Measurements from ENCODE around the gene MRTO4.
A peak's percentile ranks its signal among the peaks of the same experiment; 100 is the strongest.

Gene MRTO4

GRCh38 chr1:19220080-19220846 is 31.3 kb upstream of the MRTO4 start:
- POLR2A ChIA-PET, result interaction anchor here (1.8 kb wide), 1 partner anchor 10 kb away, joined by 8 read pairs; the partner anchor contains the start of gene UBR4
- H3K9me3 ChIP-seq (ENCODE audit: control insufficient read depth, insufficient read depth, low read depth, low read length), result no peaks in the 10 kb centered on the region
- H3K4me1 ChIP-seq (ENCODE audit: control insufficient read depth, insufficient read depth, low read length), result no peaks in the 10 kb centered on the region
- no peak overlapping the region for H3K4me3 ChIP-seq (ENCODE audit: low read depth, low read length)
- CTCF ChIA-PET, result interaction anchor here (0.6 to 1.0 kb wide), 3 partner anchors 8 to 312 kb away, joined by 4 read pairs; no protein-coding TSS in a partner anchor
- no peak for TF ChIP-seq ZNF433 (tag by site-specific recombination; IDR thresholded peaks at IDR 0.05; ENCODE audit: low read depth)
- 0 out of 2 replicates have a peak, but pooled peaks have one; percentile 22 for TF ChIP-seq MZF1 (tag by site-specific recombination; IDR thresholded peaks at IDR 0.05; ENCODE audit: borderline replicate concordance)
- no peak overlapping the region for H3K27ac ChIP-seq (ENCODE audit: extremely low read depth, low read depth, low read length)
- H3K36me3 ChIP-seq (ENCODE audit: control insufficient read depth in 2 of 2, insufficient read depth in 1 of 2, low read length in 2 of 2), result peaks cover 37 to 95% of the 10 kb centered on the region in 2 experiments

DNA sequence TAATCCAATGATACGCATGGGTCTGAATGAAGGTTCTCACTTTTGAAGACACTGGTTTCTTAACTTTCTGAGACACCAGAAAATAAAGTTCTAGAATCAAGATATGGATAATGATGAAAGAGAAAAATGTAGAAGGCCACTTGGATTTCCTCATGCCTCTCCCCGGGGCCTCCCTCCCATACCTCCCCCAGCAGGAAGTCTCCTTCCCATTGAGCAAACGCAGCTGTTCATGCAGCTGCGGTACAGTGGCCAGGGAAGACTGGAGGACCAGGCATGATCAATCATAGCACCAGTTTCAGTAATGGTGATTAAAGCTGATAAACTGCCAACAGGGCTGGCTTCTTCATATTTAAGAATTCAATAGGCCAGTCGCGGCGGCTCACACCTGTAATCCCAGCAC is 30.6 kb upstream of the MRTO4 start:
- Histone ChIP-seq H3K9me3 (ENCODE audit: control insufficient read depth, insufficient read depth, low read depth, low read length) (no peaks in the 10 kb centered on the region), H3K36me3 (ENCODE audit: control insufficient read depth in 2 of 2, insufficient read depth in 1 of 2, low read length in 2 of 2) (peaks cover 39 to 98% of the 10 kb centered on the region in 2 experiments), H3K4me1 (ENCODE audit: control insufficient read depth, insufficient read depth, low read length) (no peaks in the 10 kb centered on the region), H3K4me3 (ENCODE audit: low read depth, low read length) (no peak overlapping the region), H3K27ac (ENCODE audit: extremely low read depth, low read depth, low read length) (no peak overlapping the region)
- CTCF ChIA-PET, result interaction anchor here (0.7 kb wide), 1 partner anchor 313 kb away, joined by 4 read pairs; no protein-coding TSS in a partner anchor
- POLR2A ChIA-PET, result interaction anchor here (0.7 kb wide), 1 partner anchor 212 kb away, joined by 6 read pairs; no protein-coding TSS in a partner anchor
- TF ChIP-seq ZNF501 (tag by site-specific recombination; IDR thresholded peaks at IDR 0.05), result no peak
- TF ChIP-seq ZIC2 (tag by site-specific recombination; IDR thresholded peaks at IDR 0.05), result 0 out of 2 replicates have a peak, but pooled peaks have one; percentile 11

GRCh38 chr1:19222573-19222972 is 29.0 kb upstream of the MRTO4 start:
- no peak overlapping the region for H3K4me3 ChIP-seq (ENCODE audit: low read depth, low read length)
- H3K36me3 ChIP-seq (ENCODE audit: control insufficient read depth in 2 of 2, insufficient read depth in 1 of 2, low read length in 2 of 2), result peaks cover 46 to 99% of the 10 kb centered on the region in 2 experiments
- no peak for TF ChIP-seq HOXD13 (CRISPR knock-in tag; IDR thresholded peaks at IDR 0.05; ENCODE audit: borderline replicate concordance)
- TF ChIP-seq ZNF10 (tag by site-specific recombination; IDR thresholded peaks at IDR 0.05), result 0 out of 2 replicates have a peak, but pooled peaks have one; percentile 32
- peak; percentile 30; the same call in 1 of the 2 replicates for TF ChIP-seq ZNF600 (tag by site-specific recombination; IDR thresholded peaks at IDR 0.05)
- no peak for TF ChIP-seq ZNF146 (tag by site-specific recombination; IDR thresholded peaks at IDR 0.05)
- H3K27ac ChIP-seq (ENCODE audit: extremely low read depth, low read depth, low read length), result no peak overlapping the region
- CTCF ChIA-PET, result interaction anchor here (0.6 kb wide), 1 partner anchor 18 kb away, joined by 5 read pairs; no protein-coding TSS in a partner anchor
- no peaks in the 10 kb centered on the region for H3K4me1 ChIP-seq (ENCODE audit: control insufficient read depth, insufficient read depth, low read length)
- no peaks in the 10 kb centered on the region for H3K9me3 ChIP-seq (ENCODE audit: control insufficient read depth, insufficient read depth, low read depth, low read length)
- POLR2A ChIA-PET, result interaction anchor here (1.1 kb wide), 1 partner anchor 10 kb away, joined by 3 read pairs; no protein-coding TSS in a partner anchor

DNA sequence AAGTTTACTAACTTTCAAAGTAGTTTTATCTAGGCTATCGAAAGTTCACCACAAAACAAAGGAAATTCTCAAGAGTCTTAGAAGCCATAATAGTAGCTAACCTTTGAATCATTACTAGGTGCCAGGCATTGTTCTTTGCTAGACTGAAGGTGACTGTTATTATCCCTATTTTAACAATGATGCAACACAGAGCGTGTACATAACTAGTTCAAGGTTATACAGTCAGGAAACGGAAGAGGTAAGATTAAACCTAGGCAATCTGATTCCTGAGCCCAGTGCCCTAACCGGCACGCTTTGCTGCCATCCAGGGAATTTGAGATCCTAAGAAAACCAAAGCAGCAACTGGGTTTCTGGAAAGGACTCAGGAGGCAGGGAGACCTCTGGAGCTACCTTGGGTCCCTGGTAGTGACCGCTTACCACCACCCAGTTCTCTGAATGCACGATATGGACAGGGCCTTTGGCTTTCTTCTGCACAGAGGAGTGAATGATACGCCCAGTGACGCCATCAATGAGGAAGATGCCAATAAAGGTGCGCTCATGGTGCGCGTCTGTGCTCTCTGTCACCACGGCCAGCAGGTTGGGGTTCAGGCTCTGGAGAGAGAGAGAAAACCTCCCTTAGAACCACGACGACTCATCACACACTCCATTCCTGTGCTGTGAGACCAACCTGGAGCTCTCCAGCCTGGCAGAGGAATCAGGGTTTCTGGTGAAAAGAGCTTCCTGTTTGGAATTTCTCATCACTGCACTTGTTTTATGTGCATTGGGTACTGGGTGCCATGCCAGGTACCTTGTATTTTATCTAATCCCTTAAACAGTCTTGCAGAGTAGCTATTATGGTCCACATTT is 28.4 kb upstream of the MRTO4 start:
- no peaks in the 10 kb centered on the region for H3K9me3 ChIP-seq (ENCODE audit: control insufficient read depth, insufficient read depth, low read depth, low read length)
- H3K36me3 ChIP-seq (ENCODE audit: control insufficient read depth in 2 of 2, insufficient read depth in 1 of 2, low read length in 2 of 2), result peaks cover 51 to 99% of the 10 kb centered on the region in 2 experiments
- no peak overlapping the region for H3K4me3 ChIP-seq (ENCODE audit: low read depth, low read length)
- no peaks in the 10 kb centered on the region for H3K4me1 ChIP-seq (ENCODE audit: control insufficient read depth, insufficient read depth, low read length)
- CTCF ChIA-PET, result no interaction called here
- no peak overlapping the region for H3K27ac ChIP-seq (ENCODE audit: extremely low read depth, low read depth, low read length)
- TF ChIP-seq, protein P1, sequence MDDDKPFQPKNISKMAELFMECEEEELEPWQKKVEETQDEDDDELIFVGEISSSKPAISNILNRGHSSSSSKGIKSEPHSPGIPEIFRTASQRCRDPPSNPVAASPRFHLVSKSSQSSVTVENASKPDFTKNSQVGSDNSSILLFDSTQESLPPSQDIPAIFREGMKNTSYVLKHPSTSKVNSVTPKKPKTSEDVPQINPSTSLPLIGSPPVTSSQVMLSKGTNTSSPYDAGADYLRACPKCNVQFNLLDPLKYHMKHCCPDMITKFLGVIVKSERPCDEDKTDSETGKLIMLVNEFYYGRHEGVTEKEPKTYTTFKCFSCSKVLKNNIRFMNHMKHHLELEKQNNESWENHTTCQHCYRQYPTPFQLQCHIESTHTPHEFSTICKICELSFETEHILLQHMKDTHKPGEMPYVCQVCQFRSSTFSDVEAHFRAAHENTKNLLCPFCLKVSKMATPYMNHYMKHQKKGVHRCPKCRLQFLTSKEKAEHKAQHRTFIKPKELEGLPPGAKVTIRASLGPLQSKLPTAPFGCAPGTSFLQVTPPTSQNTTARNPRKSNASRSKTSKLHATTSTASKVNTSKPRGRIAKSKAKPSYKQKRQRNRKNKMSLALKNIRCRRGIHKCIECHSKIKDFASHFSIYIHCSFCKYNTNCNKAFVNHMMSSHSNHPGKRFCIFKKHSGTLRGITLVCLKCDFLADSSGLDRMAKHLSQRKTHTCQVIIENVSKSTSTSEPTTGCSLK (tag by site-specific recombination; IDR thresholded peaks at IDR 0.05), result no peak
- no peak for TF ChIP-seq GLIS1 (tag by site-specific recombination; IDR thresholded peaks at IDR 0.05)
- POLR2A ChIA-PET, result interaction anchor here (1.1 kb wide), 1 partner anchor 11 kb away, joined by 3 read pairs; no protein-coding TSS in a partner anchor

All from HEK293 (cell line).